Esophagus (tissue), 2 donors: ENCODE results near the gene KCP. TPM values are rescaled to one million over a fixed set of nuclear protein-coding genes. Genes with fewer than 3 reads are reported as not detected.

ENCODE experiments used
- H3K27ac ChIP-seq, 2 donors: one replicate each; pipeline ENCODE4 v1.5.1; 2013; ENCODE audit warnings: low read depth in 2 of 2, mild to moderate bottlenecking in 2 of 2, inconsistent platforms in 1 of 2, low read length in 1 of 2, moderate library complexity in 1 of 2
- H3K27me3 ChIP-seq, 2 donors: one replicate each; pipeline ENCODE4 v1.6.1; 2013; ENCODE audit warnings: low read length in 2 of 2, control low read depth in 1 of 2, mild to moderate bottlenecking in 1 of 2; ENCODE audit not compliant: insufficient read depth in 2 of 2, control insufficient read depth in 1 of 2
- H3K36me3 ChIP-seq, 2 donors: one replicate each; pipeline ENCODE4 v1.6.1; 2013; ENCODE audit warnings: low read length in 1 of 2; ENCODE audit not compliant: control insufficient read depth in 2 of 2, insufficient read depth in 2 of 2
- H3K4me1 ChIP-seq, 2 donors: one replicate each; pipeline ENCODE4 v1.6.1; 2013; ENCODE audit warnings: low read length in 1 of 2; ENCODE audit not compliant: control insufficient read depth in 2 of 2, insufficient read depth in 2 of 2
- H3K4me3 ChIP-seq, 2 donors: one replicate each; pipeline ENCODE4 v1.5.1; 2013; ENCODE audit warnings: low read length in 2 of 2, mild to moderate bottlenecking in 2 of 2, low read depth in 1 of 2, moderate library complexity in 1 of 2
- H3K9me3 ChIP-seq, 2 donors: one replicate each; pipeline ENCODE4 v1.6.1; 2013; ENCODE audit warnings: mild to moderate bottlenecking in 2 of 2, low read depth in 1 of 2, low read length in 1 of 2, moderate library complexity in 1 of 2; ENCODE audit not compliant: control insufficient read depth in 2 of 2, insufficient read depth in 1 of 2
- WGBS, 2 donors: extraction: QIAGEN DNeasy Blood & Tissue Kit; methylation state at CpG; one replicate each; pipeline ENCODE4 v1.1.7; 2013; 5-methylcytosine and 5-hydroxymethylcytosine counted together
- polyA plus RNA-seq, 2 donors: library from polyadenylated mRNA; stranded (reverse); fragments of 200-250 nt; gene quantifications; one replicate each; pipeline ENCODE4 v1.2.3, GENCODE V29; 2013
- donor health status: healthy with polysubstance abuse.
- donor health status: Bipolar disorder and iron deficiency.

KCP gene
- polyA plus RNA-seq, 2 donors = 1.4 to 5.5 TPM

- Histone ChIP-seq H3K9me3 (no peaks in the 10 kb centered on the region), H3K4me1 (peaks cover 4 to 20% of the 10 kb centered on the region in 2 donors), H3K4me3 (no peak overlapping the region), H3K36me3 (no peaks in the 10 kb centered on the region), H3K27me3 (peaks cover 0 to 3% of the 10 kb centered on the region in 2 donors), H3K27ac (no peak overlapping the region)
- 82 to 83% methylated on average over 7 of the region's 7 CpGs for WGBS, 2 donors
Observed at GRCh38 chr7:128888039-128888755, 22.3 kb downstream of the KCP start.

DNA sequence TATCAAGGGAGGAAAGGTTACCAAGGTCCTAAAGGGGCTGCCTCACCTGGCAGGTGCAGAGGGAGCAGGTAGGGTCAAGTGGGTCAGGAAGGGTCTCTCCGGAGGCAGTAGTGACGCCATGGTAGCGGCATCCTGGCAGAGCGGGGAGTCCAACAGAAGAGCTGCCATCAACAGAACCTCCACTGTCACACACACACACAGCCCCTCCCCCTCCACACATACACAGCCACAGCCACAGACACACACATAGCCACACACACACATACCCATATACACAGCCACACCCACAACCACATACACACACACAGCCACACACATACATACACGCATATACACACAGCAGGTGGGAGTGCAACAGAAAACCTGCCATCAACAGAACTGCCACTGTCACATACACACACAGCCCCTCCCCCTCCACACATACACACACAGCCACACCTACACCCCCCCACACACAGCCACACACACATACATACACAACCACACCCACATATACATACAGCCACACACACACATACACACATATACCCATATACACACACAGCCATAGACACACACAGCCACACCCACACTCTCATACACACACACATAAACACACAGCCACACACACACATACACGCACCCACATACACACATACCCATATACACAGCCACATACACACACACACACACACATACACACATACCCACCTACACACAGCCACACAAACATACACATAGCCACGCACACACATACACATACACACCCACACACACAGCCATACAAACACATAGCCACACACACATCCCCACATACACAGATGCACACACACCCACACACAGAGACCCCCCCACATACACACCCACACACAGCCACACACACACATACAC lies 23.1 kb downstream of the KCP start:
- H3K27ac ChIP-seq = no peak overlapping the region
- WGBS, 2 donors = 91 to 92% methylated on average over 7 of the region's 7 CpGs
- peaks cover under 1 to 15% of the 10 kb centered on the region in 2 donors for H3K4me1 ChIP-seq
- H3K27me3 ChIP-seq = peaks cover 0 to 3% of the 10 kb centered on the region in 2 donors
- H3K9me3 ChIP-seq = no peaks in the 10 kb centered on the region
- H3K36me3 ChIP-seq = no peaks in the 10 kb centered on the region
- H3K4me3 ChIP-seq = no peak overlapping the region

DNA sequence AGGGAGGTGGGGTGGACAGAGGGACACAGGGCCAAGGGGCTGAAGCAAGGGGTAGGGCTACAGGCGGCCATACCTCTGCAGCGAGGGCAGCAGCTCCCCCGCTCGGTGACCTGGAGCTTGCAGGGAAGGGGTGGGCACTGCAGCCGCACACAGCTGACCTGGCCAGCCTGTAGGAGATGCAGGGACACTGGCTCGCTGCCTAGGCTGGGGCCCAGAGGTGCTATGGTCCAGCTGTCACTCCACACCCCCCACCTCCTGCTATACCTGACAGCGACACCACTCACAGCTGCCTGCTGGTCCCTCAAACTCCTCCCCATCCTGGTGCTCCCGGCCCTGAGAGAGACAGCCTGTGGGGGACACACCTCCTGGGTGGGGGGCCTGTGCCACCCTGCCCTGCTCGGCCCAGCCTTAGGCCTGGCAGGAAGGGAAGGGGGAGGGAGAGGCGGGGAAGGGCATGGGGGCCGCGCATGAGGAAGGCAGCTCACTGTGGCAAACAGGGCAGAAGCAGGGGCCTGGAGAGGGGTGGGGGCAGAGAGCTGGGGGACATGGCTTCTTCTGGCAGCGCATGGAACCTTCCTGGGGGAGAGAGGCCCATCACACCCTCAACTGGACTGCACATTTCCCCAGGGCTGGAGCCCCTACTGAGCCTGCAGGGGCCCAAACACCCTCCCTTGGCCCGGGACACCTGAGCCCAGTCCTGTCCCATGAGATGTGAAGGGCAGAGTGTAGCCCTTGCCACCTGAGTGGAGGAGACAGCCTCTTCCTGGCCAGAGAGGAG lies 23.9 kb downstream of the KCP start:
- no peaks in the 10 kb centered on the region for H3K36me3 ChIP-seq
- no peak overlapping the region for H3K27ac ChIP-seq
- H3K27me3 ChIP-seq = peaks cover 0 to 3% of the 10 kb centered on the region in 2 donors
- H3K4me1 ChIP-seq = peaks cover 0 to 9% of the 10 kb centered on the region in 2 donors
- no peaks in the 10 kb centered on the region for H3K9me3 ChIP-seq
- no peak overlapping the region for H3K4me3 ChIP-seq
- 64 to 78% methylated on average over 14 of the region's 14 CpGs for WGBS, 2 donors

DNA sequence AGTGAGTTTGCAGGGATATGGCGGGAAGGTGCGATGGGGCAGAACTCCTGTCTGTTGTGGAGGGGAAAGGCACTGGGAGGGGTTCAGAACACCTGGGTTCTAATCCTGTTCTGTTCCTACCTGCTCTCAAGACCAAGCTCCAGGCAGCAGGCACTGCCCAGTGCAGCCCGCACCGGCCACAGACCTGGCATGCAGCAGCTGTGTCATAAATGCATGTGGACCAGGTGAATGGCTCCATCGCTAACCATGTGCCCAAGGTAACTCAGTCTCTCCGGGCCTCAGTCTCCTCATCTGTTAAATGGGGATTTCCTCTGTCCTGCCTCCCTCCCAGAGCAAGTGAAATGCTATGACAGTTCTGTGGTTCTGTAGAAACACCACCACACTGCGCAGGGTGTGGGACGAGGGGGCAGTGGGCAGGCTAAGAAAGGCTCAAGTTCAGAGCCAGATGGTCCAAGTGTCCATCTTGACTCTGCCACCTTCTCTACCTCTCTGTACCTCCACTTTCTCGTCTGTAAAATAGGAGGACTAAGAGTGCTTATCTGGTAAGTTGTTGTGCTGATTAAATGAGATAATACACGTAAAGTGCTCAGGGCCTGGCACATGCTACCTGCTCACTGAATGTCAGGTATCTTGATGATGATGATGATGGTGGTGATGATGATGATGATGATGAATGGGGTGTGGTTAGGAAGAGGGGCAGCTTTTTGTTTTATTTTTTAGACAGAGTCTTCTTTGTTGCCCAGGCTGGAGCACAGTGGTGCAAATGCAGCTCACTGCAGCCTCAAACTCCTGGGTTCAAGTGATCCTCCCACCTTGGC lies 24.9 kb downstream of the KCP start:
- Histone ChIP-seq H3K27me3 (peaks cover 0 to 1% of the 10 kb centered on the region in 2 donors), H3K4me3 (no peak overlapping the region), H3K4me1 (no peaks in the 10 kb centered on the region), H3K27ac (no peak overlapping the region), H3K9me3 (no peaks in the 10 kb centered on the region), H3K36me3 (no peaks in the 10 kb centered on the region)
- 86 to 87% methylated on average over 10 of the region's 10 CpGs for WGBS, 2 donors

DNA sequence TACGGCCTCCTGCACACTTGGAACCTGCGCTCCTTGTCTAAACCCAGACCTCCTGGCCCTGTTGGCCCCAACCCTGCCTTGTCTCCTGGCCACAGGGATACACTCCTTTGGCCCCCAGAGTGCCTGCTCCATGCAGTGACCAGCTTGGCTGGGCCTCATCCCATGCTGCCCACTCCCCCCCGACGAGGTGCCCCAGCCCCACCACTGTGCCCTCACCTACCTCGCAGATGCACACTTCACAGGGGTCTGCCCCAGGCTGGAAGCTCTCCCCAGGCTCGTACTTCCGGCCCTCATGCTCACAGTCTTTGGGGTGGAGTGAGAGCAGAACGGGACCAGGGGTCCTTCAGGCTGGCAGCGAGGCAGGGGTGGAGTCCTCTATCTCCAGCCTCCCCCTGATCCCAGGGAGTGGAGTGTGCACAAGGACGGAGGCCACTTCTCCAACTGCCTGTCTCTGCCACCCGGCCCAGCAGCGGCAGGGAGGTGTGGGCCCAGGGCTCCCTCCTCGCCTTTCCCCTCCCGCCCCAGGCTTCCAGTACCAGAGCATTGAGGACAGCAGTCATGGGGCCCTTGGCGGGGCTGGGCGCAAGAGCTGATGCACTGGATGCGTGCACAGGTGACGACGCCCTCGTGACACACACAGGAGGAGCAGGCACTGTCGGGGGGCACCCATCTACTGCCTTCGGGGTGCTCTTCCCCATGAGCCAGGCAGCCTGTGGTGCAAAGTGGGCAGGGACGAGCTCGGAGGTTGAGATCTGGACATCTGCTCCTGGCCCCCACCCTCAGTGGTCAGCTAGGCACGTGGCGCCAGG lies 25.7 kb downstream of the KCP start:
- Histone ChIP-seq H3K4me3 (no peak overlapping the region), H3K27ac (no peak overlapping the region), H3K4me1 (no peaks in the 10 kb centered on the region), H3K27me3 (no peaks in the 10 kb centered on the region), H3K9me3 (no peaks in the 10 kb centered on the region), H3K36me3 (no peaks in the 10 kb centered on the region)
- 80% methylated on average over 26 of the region's 26 CpGs for WGBS, 2 donors

DNA sequence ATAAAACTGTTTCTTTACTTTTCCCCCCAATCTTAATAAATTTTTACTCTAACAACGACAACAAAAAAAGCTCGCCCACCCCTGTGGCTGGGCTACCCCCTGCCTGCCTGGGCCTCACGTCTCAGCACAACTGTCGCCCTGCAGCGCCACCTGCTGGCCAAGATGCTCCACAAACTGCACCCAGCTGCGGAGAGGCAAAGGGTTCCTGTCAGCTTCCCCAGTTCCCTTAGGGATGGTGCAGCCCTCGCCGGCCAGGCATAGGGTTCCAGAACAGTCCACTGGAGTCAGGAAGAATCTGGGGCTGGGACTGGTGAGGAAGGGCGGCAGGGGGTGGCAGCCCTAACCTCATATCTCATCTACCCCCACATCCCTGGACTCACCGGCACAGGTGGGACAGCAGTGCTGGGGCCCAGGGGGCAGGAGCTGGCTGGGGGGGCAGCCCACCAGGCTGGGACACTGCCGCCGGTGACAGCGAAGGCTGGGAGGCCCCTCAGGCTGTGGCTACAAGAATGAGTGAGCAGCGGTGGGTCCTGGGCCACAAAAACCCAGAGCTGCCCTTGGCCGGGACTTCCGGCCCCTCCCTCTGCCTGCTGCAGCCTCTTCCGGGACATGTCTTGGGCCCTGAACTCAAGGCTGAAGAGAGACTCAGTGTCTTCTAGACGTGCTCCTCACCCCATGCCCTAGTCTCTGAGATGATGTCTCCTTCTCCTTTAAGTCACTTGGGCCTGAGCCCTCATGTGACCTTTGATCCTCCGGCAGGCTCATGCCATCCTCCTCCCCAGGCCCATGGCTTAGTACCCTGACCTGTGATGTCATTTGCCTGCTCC lies 26.7 kb downstream of the KCP start:
- WGBS, 2 donors = 37 to 40% methylated on average over 19 of the region's 19 CpGs
- H3K27ac ChIP-seq = no peak overlapping the region
- H3K4me3 ChIP-seq = no peak overlapping the region

DNA sequence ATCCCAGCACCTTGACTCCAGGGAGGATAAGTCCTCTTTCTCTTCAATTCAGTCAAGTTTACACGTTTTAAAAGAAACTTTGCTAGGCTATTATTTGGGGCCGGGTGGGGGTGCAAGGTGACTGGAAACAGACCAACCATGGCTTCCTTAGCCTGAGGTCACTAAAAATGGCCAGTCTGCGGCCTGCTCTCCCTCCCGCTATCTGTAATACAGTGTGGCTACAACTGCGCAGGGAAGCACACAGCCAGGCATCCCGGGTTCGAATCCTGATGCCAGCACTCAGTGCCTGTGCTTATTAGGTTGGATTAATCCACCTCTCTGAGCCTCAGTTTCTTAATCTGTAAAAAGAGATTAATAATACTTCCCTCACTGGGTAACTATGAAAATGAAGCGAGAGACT lies 28.4 kb downstream of the KCP start:
- H3K27ac ChIP-seq = no peak overlapping the region
- no peaks in the 10 kb centered on the region for H3K4me1 ChIP-seq
- no peaks in the 10 kb centered on the region for H3K36me3 ChIP-seq
- WGBS, 2 donors = 87% methylated on average over 8 of the region's 8 CpGs
- no peaks in the 10 kb centered on the region for H3K27me3 ChIP-seq
- H3K4me3 ChIP-seq = no peak overlapping the region
- H3K9me3 ChIP-seq = no peaks in the 10 kb centered on the region

More for the DNA sequence above, 26.7 kb downstream of the KCP start:
- Histone ChIP-seq H3K4me1 (no peaks in the 10 kb centered on the region), H3K27me3 (no peaks in the 10 kb centered on the region), H3K9me3 (no peaks in the 10 kb centered on the region), H3K36me3 (no peaks in the 10 kb centered on the region)
